NCI-H82 (cell line): ENCODE data around the gene ART3.
A peak's percentile ranks its signal among the peaks of the same experiment; 100 is the strongest.

Experiments used
- DNase-seq: peaks from one replicate; lab custom pipeline; 2025; lab: John Stamatoyannopoulos, UW

ART3 gene

GRCh38 chr4:76072760-76073159 lies 1.7 kb upstream of the ART3 start:
- no peak for DNase-seq

DNA sequence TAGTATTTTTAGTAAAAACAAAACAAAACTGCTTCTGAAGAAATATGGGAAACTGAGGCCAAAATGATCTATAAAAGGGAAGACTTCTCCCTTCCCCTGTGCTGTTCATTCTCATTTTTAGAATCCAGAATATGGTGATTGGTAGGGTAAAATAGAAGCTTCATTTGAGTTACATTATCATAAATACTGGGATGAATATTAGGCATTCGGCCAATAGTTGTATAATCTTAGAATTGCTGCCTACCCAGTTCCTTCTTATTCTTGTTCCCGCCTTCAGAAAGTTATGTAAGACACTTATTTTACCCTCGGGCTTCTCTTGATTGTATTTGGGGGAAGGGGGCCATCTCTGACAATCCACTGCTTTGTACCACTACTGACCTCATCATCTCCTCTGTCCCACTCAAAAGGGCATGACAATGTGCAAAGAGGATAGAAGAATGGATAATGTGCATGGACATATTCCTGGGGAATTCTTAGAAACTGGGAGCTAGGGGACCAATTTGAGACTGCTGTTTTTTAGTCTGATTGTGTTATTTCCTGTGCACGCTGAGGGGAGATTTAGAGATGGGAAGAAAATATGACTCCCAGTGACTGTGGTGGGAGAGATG lies 588 bp downstream of the ART3 start:
- no peak for DNase-seq

DNA sequence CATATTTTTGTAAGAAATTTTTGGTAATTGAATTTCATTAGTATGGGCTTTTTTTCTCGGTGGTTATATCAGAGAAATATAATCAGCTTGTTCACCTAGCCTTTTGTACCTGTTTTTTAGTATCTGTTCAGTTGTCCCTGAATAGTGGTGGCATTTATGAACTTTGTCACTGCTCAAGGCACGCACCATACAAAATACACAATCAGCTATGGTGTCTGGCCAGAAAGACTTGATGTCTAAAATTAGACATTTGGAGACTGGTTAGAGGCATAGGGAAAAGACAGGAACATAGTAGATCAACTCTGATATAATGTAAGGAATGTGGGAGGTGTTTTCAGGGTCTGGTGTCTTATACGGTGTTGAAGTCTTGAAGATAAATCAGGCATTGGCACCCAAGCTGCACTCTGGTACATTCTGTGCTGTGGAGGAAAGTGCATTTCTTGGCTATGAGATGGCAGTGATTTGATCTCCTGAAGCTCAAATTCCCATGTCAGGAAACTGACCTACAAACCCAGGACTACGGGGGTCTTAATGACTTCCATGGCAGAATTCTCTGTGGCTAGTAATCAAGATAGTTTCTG lies 3.6 kb downstream of the ART3 start:
- DNase-seq, result no peak

GRCh38 chr4:76083386-76083988 lies 9.0 kb downstream of the ART3 start:
- DNase-seq, result no peak

- peak; percentile 12 for DNase-seq
Observed at GRCh38 chr4:76084542-76084941, 10.0 kb downstream of the ART3 start.

- peak; percentile 83 for DNase-seq
Observed at GRCh38 chr4:76087007-76087769, 12.7 kb downstream of the ART3 start.

DNA sequence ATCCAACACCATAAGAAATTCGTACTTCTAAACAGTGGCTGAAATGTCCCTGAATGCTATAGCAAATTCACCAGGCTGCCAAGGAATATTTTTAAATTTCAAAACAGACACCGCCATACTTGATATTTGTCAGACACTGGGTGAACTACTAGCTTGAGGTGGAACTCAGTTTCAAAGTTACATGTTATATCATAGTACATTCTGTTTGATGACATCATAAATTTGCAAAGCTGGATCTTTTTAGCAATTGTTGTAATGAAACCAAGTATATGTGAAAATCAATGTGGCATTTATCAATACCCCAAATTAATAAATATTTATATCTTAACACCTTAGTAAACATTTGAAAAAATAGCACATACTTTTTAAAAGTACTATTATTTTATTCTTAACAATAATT lies 14.2 kb downstream of the ART3 start:
- DNase-seq, result no peak

DNA sequence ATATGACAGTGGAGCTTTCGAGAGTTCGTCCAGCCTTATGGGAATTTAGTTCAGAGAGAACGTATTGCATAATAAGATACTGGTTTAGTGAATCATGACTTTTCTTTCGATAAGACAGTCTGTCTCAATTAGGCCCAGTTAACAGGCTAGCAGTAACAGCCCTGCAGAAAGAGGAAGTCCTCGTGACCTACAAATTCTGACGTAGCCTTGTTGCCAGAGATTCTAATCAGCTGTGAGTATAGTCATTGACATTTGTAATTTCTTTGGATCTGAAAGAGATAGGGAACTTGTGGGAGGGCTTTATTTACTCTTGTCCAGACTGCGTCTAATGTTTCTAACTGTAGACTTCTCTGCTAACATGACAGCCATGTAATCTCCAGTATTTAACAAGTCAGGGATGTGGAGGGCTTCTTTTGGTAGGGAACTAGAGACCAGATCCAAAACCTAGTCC lies 15.8 kb downstream of the ART3 start:
- DNase-seq, result no peak

GRCh38 chr4:76091052-76091451 lies 16.5 kb downstream of the ART3 start:
- no peak for DNase-seq

GRCh38 chr4:76095568-76095967 lies 21.1 kb downstream of the ART3 start:
- DNase-seq, result no peak

- DNase-seq, result no peak
Observed at GRCh38 chr4:76096076-76096475, 21.6 kb downstream of the ART3 start.

DNA sequence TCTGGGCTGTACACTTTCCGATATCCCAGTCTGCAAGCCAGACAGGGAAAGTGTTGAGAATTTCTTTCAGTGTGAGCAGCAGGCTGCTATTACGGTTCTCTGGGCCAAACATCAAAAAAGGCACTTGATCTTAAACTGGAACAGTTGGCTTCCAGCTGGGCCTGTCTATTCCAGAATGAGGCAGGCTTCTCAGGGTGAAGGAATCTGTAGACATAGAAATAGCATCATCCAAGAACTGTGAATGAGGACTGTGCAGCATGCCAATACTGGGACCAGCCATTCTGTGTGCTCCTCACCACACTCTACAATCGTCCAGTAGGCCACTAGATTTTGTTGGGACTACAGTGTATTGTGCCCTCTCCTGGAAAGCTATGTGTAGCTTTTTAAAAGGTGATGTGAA lies 31.1 kb downstream of the ART3 start:
- DNase-seq, result peak; percentile 5

DNA sequence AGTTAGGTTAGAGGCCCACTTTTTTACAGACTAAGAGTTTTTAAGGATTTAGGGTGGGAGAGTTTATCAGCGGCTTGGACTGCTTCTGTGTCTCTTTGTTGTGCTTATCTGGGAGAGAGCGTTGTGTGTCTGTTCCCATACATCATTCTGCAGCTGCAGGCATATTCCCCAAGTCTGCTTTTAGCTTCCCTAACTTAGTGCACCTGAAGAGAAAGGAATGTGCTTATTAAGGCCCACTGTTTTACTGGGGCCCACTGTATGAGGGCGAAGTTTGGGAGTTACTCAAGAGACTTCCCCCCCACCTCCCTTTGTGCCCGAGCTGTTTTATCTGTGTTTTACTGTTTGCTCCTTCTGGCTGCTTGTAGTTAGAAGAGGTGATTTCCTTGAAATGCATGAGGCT lies 31.9 kb downstream of the ART3 start:
- no peak for DNase-seq

DNA sequence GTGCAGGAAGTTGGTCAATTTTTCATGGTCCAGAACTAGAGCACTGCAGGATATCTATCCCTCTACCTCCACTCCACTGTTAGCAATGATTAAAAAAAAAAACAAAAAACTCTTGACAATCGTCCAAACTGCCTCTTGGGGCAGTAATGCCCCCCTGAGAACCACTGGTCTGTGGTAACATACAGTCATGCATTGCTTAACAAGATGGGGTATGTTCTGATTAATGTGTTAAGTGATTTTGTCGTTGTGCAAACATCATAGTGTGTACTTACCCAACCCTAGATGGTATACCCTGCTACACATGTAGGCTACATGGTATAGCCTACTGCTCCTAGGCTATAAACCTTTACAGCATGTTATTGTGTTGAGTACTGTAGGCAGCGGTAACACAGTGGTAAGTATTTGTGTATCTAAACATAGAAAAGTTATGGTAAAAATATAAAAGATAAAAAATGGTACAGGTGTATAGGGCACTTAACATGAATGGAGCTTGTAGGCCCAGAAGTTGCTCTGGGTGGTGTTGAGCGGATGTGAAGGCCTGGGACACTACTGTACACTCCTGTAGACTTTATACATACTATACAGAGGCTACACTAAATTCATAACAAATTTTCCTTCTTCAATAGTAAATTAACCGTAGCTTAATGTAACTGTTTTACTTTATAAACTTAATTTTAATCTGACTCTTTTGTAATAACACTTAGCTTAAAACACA lies 34.1 kb downstream of the ART3 start:
- peak; percentile 38 for DNase-seq

DNA sequence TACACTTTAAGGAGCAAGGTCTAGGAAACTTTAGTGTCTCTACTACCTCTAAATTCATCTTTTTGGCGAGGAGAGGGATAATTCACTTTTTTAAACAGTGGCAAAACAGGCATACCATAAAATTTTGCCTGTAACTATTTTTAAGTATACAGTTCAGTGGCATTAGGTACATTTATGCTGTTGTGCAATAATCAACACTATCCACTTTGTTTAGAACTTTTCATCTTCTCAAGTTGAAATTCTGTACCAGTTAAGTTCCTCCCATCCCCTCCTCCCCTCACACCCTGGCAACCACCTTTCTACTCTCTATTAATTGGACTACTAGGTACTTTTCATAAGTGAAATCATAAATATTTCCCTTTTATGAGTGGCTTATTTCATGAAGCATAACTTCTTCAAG lies 42.3 kb downstream of the ART3 start:
- DNase-seq, result no peak

- DNase-seq, result no peak
Observed at GRCh38 chr4:76117536-76117935, 43.0 kb downstream of the ART3 start.

GRCh38 chr4:76120199-76120598 lies 45.7 kb downstream of the ART3 start:
- no peak for DNase-seq

DNA sequence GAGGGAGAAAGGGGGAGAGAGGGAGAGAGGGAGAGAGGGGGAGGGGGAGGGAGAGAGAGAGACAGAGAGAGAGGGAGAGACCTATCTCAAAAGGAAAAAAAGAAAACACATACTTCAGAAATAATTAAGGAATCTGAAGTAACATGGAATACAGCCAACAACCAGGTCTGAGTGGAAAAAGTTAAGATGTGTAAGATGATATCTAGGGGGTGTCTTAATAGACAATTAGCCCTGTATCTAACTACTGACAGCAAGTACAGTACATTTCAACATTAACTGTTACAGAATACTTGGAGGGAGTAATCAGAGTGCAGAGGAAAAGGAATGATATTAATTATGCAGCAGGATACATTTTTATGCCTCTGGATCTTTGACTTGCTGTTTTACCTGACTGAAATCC lies 51.3 kb downstream of the ART3 start:
- DNase-seq, result no peak

DNA sequence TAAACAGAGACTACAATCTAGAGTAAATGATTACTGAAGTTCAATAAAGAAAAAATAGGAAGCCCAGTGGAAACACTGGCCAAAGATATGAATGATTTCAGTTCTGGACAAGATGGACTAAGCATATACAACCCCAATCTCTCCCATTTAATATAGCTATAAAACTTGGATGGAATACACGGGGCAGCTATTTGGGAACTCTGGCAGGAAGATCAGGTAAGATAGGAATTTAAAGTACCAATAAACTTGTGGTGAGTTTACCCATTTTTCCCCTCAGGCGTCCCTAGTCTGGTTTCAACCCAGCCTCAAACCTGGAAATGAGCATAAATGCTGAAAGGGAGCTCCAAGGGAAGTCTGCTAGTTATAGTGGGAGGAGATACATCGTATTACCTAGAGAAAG lies 53.2 kb downstream of the ART3 start:
- no peak for DNase-seq

- DNase-seq, result no peak
Observed at GRCh38 chr4:76141241-76141640, 66.7 kb downstream of the ART3 start.

DNA sequence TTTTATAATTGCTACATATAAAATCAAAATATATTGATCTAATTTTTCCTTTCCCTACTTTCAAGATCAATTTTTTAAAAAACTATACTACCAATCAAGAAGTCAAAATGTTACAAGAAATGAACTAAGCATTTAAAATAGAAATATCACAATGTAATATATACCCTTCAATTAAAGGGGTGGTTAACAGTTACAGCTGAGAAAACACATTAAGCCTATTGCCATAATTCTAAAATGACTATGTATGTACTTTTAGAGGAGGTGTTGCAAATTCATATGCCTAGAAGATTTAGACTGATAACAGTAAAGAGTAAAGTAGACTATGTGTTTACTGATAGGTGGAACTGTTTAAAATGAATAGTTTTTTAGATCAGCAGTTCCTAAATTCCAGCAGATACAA lies 70.0 kb downstream of the ART3 start:
- no peak for DNase-seq

DNA sequence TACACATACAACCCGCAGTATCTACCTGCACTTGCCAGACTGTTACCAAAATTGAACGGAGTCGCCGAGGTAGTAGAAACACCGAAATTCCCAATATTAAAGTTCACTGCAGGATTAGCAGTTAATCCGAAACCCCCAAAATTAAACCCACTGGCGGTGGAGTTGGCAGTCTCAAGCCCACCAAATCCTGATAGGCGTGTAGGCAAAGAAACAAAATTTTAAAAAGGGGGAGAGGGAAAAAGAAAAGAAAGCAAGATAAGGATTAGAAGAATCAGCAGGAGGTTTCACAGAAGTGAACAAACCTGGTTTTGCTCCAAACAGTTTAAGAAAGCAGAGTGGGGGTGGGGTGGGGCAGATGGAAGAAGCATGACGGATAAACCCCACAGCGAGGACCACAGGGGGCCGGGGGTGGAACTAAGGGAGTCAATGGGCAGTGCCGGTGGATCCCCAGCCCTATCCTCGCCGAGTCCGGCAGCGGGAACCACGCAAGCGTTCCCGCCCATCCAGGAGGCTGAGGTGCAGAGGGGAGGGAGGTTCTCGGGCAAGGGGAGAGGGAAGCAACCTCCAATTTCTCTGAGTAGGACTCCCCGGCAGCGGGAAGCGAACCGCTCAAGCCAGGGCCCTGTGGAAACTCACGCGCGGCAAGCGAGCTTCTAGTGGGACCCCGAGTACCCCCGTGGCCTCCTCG lies 73.1 kb downstream of the ART3 start:
- peak; percentile 83 for DNase-seq
